ENCODE data around the gene SEMA5A.
"Not testable (repeated sequence)": the region's sequence is repeated elsewhere in the genome, so short reads cannot be mapped to it uniquely, and the experiment has no call there.

Gene SEMA5A

DNA sequence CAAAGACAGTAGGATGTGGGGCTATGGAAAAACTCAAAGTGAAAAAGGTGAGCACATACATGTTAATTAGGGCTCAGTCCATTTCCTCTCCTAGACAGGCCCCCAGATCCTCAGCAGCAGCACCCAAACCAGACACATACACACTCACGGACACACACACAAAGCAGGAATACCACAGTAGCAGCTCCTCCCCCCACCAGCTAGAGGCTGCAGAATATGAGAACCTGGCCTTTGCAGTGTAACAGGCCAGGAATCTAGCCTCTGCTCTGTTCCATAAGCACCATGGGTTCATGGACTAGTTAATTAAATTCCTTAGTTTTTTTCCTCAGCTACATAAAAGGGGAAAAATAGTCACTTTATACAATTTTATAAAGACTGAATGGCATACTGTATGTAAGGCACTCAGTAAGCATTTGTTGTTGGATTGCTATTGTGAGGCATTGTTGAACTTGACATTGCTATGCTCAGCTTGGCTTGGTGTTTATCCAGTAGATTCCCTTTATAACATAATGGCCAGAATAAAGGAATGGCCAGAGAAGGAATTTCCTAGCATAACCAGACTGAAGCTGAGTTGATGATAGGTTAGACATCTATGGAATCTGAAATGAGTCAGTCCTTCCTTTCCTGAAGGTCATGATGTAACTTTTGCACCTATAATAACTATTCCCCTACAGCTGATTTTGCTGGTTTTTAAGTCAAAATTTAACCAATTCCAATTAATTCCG, 186.8 kb downstream of the SEMA5A start:
- no peak for DNase-seq (ENCODE audit: low read depth in 2 of 2)

DNA sequence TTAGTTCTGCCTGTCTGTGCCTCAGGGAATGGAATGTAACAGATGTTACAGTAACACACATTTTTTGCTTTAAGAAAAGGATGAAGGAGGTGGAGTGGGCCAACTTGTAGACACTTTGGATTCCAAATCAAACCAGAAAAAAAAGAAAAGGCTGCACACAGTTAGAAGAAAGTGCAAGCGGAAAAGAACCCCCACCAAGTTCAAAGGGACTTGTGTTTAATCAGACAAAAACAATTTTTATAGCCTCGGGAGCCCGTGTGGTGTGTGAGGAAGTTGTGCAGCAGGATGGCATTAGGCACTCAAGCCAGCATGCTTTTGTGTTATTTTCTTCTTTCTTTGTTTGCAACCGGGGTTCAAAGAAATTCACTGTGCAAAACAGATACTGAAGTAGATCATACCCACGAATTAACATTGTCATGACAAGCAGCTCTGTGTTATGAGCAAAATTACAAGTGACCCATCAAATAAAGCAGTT, 189.5 kb downstream of the SEMA5A start:
- DNase-seq (ENCODE audit: low read depth in 2 of 2), result no peak

DNA sequence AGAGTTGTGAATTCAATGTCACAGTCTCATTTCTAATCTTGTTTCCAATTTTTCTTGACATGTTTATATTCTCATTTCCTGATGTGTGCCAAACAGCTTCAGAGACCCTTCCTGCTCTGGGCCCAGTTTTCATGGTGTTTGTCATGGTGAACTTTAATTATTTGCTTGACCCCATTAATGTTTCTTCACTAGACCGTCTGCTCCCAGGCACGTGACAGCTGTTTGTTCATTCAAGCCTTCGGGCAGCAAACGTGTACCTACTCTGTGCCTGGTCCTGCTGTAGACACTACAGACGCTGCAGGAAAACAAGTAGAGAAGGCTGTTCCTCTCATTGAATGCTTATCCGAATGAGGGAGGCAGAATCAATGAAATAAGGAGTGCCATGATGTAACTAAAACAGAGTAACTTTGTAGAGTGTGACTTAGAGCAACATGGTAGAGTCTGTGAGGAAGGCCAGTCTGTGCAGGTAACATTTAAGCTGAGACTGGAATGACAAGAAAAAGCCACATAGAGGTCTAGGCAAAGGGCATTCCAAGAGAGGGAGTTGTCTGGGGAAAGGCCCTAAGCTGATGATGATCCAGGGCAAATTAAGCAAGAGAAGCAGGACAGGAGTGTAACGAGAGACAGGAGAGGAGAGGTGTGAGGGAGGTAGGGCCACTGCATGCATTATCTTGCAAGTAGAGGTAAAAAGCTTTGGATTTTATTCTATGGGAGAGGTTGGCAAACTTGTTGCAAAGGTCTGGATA, 191.4 kb downstream of the SEMA5A start:
- no peak for DNase-seq (ENCODE audit: low read depth in 2 of 2)

DNA sequence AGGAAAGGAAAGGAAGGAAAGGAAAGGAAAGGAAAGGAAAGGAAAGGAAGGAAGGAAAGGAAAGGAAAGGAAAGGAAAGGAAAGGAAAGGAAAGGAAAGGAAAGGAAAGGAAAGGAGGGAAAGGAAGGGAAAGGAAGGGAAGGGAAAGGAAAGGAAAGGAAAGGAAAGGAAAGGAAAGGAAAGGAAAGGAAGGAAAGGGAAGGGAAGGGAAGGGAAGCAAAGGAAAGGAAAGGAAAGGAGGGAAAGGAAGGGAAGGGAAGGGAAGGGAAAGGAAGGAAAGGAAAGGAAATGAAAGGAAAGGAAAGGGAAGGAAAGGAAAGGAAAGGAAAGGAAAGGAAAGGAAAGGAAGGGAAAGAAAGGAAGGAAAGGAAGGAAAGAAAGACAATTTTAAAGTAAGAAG, 192.8 kb downstream of the SEMA5A start:
- DNase-seq (ENCODE audit: low read depth in 2 of 2), result not testable (repeated sequence)

DNA sequence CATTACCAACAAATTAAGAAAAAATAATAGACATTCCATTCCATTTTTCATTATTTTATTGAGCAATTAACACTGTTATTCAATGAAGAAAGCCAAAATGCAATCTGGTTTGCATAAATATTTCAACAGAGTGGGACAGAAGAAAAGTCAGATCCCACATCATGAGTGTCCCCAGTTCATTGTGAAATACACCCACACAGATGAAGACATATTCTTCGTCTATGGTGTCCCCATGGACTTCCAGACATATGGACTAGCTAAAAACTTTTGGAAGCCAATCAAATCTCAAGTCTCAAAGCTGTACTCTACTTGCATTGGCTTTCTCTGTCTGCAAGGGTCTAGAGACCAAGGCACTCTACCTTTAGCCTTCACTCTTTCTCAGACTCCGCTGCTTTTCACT, 194.3 kb downstream of the SEMA5A start:
- no peak for DNase-seq (ENCODE audit: low read depth in 2 of 2)

DNA sequence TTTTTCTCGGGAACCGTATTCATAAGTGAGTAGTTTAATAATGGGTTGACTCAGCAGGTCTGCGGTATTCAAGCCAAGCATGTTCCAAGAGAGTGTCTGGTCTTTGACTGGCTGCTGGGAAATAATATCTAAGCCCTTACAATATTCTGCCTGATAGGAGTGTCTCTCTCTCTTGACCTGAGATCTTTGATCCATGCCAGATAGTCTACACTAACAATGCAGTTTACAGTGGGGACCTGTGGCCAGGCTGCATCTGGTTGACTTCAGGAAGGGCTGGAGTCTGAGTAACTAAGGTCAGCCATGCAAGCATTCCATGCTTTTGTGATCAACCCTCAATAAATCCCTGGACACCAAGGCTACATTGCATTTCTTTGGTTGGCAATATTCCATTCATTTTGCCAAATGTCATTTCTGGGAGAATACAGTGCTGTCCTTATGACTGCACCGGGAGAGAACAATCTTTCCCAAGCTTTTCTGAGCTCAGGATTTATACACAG, 195.5 kb downstream of the SEMA5A start:
- DNase-seq (ENCODE audit: low read depth in 2 of 2), result no peak

DNA sequence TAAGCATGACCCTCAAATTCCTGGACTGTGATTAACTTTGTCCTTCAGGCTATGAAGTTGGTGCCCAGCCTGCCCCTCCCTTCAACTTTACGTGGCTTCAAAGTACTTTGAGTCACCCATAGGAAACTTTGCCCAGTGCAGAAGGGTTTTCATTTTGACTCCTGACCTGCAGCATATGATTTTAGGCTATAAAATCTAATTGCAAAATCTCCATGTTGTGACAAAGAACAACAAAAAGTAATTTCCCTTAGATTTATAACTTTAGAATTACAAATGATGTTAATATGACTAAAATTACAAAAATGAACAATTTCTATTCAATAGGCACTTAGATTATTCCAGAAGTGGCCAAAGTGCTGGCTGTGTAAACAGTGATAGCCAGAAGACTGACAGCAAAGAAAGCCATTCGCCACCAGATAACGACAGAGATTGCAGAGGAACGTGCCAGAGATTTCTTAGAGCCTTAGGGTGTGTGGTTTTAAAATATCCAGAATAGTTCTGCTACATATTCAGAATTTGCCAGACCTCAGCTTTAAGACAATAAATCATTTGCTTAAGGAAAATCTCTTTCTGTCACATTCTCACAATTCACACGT, 197.4 kb downstream of the SEMA5A start:
- no peak for DNase-seq (ENCODE audit: low read depth in 2 of 2)

DNA sequence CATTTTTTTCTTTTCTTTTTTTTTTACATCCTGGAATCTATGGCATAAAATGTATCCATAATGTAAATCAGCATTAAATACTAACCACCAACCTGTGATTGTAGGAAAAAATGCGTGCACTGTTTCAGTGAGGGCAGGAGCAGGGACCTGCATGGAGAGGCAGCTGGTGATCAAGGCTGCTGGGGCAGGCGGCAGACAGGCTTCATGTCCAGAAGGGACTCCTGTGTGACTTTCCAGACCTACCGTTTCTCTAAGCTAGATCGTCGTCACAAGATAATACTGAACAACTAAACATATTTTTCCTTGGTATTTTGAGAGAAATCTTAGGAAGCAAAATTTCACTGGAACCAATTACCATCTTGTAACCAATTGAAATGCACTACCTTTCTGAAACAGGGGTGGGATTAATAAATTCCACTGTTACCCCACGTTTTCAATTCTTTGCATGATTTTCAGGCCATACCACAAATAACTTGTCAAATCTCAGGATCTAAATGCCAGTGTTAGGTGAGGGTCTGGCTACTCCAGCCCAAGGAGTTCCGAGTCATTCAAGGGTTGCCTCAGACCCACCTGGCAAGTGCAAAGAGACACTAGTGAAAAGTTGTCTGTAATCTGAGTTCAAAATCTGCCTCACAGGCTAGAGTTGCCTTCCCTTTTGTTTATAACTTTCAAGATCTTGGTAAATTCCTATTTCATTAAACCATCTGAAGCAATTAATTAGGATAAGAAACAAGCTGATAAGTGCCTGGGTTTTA, 198.2 kb downstream of the SEMA5A start:
- DNase-seq (ENCODE audit: low read depth in 2 of 2), result no peak

DNA sequence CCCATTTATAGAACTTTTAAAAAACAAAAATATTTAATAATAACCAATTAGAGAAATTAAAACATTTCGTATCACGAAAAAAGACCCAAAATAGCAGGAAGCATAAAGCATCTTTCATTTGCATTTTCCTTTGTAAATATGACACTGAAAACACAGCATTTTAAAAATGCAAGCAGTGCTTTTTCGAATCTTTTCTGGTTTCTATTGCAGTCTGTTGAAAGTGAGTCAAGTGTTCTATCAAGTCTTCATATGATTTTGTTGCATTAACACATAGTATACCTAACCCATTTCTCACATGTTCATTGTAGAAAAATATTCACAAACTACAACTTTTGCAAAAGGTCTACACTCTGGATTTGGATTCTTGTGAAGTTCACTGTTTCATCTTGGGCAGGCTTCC, 198.8 kb downstream of the SEMA5A start:
- DNase-seq (ENCODE audit: low read depth in 2 of 2), result no peak

DNA sequence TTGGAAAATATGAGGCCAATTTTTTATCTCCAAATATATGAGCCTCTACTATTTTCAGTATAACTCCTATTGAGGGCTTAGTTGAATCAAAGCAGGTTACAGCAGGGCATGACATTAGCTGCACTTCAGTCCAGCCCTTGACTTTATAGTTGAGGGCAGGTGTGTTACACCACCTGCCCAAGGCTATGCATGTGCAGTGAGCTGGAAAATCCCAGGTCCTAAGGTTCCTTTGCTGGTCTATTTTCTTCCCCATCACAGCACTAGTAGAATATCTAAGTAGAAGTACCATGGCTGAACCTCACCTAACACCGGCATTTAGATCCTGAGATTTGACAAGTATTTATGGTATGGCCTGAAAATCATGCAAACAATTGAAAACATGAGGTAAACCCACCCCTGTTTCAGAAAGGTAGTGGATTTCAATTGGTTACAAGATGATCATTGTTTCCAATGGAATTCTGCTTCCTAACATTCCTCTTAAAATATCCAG, 201.1 kb downstream of the SEMA5A start:
- DNase-seq (ENCODE audit: low read depth in 2 of 2), result no peak

DNA sequence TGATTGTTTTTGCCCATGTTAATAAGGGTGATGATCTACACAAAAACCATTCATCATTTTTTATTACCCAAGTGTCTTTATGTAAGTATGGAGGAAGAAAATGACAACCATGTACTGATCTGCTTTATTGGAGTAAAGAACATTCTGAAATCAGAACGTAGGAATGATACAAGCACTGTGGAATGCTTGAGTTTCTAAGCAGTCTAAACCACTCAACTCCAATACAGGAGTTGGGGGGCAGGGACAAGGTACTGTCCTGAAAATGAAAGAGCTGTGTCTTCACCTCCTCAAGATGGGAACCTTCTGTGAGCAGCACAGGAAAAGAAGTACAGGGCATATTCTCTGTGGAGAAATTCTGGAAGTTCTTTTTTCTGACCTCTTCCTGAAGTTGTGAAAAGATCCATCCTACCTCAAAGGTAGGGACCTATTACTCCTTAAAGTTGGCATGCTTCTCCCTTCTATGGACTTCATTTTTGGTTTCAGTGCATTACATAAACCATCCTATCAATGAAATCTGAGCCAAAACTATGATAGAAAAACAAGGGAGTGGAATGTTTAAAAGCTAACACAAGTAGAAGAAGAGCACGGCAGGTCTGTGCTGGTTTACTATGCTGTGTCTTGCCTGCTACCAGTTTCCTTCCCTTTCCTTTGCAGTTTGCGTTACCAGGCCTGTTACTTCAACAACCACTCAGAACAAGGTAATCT, 202.6 kb downstream of the SEMA5A start:
- no peak for DNase-seq (ENCODE audit: low read depth in 2 of 2)

DNA sequence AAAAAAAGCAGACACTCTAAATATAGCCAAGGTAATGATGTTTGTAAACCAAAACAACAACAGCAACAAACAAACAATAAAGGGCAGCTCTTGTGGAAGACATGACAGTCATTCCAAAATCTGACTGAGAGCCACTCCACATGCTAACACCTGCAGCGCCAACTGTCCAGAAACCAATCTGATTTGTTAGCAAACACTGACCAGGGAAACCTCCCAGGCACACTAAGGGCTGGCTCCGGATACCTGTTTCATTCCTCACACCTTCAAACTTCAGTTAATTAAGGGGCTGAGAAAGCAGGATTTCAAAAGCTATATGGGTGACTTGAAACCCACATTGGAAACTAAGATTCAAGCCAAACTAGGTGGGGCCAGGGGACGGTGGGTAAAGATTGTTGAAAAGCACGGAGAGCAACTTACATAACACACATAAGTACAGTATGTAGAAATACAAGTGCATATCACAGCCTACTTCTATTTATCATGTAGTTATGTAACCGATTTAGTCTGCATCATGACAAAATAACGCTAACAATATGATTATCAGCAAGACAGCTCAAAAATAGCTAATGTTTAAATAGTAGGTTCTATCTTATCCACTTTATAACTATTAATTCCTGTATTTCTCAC, 203.6 kb downstream of the SEMA5A start:
- no peak for DNase-seq (ENCODE audit: low read depth in 2 of 2)

DNA sequence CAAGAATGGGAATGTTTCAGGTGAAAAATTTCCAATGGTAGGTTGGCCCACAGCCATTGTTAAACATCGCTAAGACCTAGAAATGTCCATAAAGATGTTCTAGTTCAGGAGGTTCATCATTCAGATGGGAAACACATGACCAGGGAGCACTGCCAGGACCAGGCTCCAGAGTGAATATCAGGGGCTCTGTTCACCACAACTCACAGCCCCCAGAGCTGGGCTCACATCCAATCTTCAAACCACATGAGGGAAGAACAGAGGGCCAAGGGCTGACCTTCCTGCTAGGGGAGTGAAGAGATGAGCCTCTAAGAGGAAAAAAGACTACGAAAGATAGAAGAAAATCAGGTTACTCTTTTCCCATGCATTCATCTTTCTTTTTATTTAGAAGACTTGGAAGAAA, 205.8 kb downstream of the SEMA5A start:
- DNase-seq (ENCODE audit: low read depth in 2 of 2), result no peak

DNA sequence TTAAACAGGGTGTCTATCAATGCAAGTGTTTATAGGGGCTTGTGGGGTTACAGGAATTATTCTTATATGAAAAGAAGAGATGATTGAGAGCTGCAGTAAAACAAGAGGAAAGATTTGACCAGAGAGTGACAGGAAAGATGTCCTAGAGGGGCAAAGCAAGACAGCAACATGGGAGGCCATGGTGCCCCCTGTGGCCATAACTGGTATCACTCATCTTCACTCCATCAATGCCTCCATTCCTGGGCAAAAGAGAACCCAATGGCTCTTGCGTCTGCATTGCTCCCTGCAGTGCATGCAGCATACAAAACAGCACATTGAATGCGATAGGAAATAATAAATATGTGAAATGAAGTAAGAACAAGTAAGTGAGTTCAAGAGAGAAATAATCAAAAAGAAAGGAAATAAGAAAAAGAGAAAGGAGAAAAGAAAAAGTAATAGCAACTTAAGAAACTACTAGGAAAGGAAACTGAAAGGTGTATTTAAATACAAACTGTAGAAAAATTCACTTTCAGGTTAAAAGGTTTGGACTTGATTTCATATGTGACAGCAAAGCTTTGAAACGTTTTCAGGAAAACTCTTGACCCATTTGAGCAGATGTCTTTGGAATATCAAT, 206.6 kb downstream of the SEMA5A start:
- DNase-seq (ENCODE audit: low read depth in 2 of 2), result no peak

DNA sequence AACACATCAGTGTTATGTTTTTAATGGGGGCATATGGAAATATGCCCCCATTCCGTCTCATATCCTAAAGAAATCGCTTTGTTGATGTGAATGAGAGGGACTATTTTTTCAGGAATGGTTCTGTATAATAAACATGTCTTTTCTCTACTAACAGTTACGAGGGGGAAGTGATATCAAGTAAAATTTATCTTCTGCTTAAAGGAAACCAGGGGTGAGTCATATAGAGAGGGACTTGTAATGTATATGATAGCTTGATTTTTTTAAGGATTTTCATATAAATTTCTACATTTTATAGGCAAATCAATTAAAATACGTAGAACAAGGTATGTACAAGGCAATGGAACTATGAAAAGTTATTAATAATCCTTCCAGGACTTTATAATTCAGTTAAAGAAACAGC, 207.1 kb downstream of the SEMA5A start:
- DNase-seq (ENCODE audit: low read depth in 2 of 2), result no peak

DNA sequence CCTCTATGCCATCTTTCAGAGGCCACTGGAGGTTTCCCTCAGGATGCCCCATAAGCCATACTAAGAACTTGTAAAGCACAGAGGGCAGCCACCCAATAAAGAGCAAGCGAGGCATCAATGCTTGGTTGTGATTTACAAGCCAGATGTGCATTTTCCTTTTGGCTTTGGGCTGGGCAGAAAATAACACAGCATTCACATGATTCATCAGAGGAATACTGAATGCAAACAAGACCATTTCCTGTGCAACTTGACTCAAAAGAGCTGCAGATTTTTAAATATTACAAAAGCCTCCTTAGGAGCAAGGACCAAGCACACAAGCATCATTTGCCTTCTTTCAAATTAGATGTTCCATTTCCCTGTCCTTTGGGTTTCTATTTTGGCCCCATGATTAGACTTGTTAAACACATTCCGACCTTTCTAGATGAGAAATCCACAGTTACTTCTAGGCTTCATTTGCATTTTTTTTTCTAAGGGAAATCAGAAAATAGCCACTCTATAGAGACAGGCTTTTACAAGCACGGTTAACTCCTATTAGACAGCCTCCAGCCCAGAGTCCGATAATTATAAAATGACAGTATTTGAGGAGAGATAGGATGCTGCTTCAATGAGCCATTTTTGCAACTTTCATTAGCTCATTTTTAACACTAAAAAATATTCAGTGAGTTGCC, 207.8 kb downstream of the SEMA5A start:
- DNase-seq (ENCODE audit: low read depth in 2 of 2), result no peak

DNA sequence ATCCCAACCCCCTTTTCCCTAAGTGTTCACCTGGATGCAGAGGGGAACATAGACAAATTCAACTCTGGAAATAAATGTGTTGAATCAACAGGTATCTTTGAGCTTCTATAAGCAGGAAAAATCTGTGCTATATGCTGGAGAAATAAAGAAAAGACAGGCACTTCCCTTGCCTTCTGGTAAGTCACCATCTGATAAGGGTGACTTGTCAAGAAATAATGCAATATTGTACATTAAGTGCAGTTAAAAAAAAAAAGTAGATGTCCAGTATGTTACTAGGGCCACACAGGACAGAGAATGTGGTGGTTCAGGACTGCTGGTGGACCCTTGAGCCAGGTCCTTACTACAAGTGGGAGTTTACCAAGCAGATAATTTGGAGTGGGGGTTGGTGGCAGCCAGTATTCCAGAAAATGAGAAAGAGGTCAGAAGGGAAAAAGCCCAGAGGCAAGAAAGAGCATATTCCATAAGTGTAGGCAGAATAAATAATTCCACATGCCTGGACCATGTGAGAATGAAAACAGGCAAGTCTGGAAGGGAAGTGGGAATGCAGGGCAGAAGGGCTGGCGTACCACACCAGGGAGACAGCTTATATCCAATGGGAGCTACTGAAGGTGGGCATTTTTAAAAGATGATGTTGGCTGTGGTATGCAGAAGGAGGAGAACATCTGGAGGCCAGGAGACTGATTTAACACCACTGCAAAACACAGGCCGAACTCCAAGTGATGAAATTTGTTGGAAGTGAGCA, 209.9 kb downstream of the SEMA5A start:
- DNase-seq (ENCODE audit: low read depth in 2 of 2), result no peak

DNA sequence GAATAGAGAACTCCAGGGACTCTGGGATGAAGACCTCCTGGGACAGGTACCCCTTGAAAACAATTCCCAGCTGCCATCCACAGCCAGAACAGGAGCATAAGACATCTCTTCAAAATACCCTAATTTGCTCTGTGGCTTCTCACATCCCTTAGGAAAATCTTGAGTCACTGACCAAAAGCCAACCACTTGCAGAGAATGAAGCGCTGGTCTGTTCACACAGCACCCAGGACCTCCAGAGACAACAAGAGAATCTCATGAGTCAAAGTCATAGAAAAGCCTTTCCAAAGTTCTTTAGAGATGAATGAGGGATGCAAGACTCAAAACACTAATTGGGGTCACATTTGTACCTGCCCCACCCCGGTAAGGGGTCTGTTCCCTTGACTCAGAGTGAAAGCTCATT, 210.6 kb downstream of the SEMA5A start:
- DNase-seq (ENCODE audit: low read depth in 2 of 2), result no peak

DNA sequence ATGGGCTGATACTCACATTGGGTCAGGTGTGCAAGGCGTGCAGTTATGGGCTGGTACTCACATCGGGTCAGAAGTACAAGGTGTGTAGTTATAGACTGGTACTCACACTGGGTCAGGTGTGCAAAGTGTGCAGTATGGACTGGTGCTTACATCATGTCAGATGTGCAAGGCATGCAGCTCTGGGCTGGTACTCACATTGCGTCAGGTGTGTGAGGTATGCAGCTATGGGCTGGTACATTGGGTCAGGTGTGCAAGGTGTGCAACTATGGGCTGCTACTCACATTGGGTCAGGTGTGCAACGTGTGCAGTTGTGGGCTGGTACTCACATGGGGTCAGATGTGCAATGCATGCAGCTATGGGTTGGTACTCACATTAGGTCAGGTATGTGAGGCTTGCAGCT, 213.8 kb downstream of the SEMA5A start:
- no peak for DNase-seq (ENCODE audit: low read depth in 2 of 2)
